ENCODE results near the gene ABHD12. TPM values are rescaled to one million over a fixed set of nuclear protein-coding genes. Genes with fewer than 3 reads are reported as not detected.

ABHD12 gene
- total RNA-seq, 4 donors from 2014 or later = 11.9 to 18.4 (median 13.8) TPM

DNA sequence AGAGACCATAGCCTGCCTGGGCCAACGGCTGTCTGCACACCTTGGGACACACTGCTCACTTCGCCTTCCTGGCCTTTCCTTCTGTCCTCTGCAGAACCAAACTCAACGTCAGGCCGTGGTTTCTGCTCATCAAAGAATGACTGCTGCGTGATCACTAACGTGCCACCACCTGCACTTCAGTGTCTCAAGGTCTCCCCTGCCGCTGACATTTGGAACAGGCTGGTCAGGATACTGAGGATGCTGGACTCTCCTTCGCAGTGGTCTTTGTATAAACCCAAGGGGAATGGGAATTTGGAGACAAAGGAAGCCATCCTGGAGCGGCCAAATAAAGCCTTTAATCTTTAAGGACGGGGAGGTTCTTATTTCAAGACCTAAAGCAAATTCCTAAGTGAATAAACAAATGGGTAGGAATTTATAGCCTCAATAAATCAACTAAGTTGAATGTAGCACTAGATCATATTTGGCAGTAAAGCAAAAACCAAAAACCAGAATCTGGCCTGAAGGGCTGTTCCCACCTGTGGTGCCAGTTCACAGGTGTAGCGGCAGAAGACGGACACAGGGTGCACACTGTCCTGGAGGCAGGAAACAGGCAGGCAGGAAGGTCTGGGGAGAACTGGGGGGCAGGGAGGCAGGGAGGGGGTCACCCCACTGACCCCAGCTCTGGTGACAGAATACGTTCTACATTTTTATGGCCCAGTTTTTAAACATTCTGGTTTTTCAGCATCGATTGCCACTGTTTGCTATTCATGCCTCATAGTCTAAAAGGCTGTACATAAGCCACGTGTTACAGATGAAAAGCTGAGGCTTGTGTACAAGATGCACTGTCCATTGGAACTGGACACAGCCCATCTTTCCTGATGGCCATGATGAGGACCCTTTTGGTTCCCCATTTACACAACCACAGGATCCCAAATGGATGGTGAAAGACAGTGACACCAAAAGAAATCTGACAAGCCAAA lies 36.6 kb downstream of the ABHD12 start:
- H3K4me3 ChIP-seq = no peak overlapping the region
- DNase-seq (no peak), ATAC-seq (no peak)
- TF ChIP-seq POLR2A (IDR thresholded peaks at IDR 0.05) = no peak
- TF ChIP-seq, protein P1, sequence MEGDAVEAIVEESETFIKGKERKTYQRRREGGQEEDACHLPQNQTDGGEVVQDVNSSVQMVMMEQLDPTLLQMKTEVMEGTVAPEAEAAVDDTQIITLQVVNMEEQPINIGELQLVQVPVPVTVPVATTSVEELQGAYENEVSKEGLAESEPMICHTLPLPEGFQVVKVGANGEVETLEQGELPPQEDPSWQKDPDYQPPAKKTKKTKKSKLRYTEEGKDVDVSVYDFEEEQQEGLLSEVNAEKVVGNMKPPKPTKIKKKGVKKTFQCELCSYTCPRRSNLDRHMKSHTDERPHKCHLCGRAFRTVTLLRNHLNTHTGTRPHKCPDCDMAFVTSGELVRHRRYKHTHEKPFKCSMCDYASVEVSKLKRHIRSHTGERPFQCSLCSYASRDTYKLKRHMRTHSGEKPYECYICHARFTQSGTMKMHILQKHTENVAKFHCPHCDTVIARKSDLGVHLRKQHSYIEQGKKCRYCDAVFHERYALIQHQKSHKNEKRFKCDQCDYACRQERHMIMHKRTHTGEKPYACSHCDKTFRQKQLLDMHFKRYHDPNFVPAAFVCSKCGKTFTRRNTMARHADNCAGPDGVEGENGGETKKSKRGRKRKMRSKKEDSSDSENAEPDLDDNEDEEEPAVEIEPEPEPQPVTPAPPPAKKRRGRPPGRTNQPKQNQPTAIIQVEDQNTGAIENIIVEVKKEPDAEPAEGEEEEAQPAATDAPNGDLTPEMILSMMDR (IDR thresholded peaks at IDR 0.05 in 4 of 5, conservative IDR thresholded peaks at IDR 0.05 in 1 of 5) = no peak
- H3K27ac ChIP-seq = no peak overlapping the region
- no peaks in the 10 kb centered on the region for H3K36me3 ChIP-seq
- in situ Hi-C loops (cut with MboI; ENCODE audit: low sequenced_read_pairs in 4 of 4) (loop anchor here in 1 of 4 donors (25.0 kb wide), 1 partner anchor 108 kb away; no protein-coding TSS in a partner anchor), intact Hi-C loops (cut with DNase I; ENCODE audit: low total_unique reads) (no loop called here)
- no peaks in the 10 kb centered on the region for H3K4me1 ChIP-seq
- no peaks in the 10 kb centered on the region for H3K9me3 ChIP-seq
- no peaks in the 10 kb centered on the region for H3K27me3 ChIP-seq

DNA sequence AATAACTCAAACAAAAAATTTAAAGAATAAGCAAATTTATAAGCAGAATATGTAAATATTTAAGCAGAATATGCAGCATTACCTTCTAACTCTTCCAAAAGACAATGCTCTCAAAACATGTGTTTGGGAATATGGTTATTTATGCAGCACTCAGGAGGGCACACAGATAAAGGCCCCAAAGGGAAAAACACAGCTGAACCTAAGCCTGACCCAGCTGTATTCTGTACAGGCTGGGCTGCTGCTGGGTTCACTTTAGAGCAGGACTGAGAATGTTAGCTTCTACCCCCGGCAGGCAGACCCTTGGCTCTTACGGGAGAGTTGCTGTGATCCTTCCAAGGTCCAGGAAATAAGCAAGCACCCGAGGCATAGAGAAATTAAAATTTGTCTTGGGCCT lies 37.3 kb downstream of the ABHD12 start:
- Histone ChIP-seq H3K4me3 (no peak overlapping the region), H3K27ac (no peak overlapping the region), H3K27me3 (no peaks in the 10 kb centered on the region), H3K36me3 (no peaks in the 10 kb centered on the region), H3K4me1 (no peaks in the 10 kb centered on the region), H3K9me3 (no peaks in the 10 kb centered on the region)
- no peak for TF ChIP-seq POLR2A (IDR thresholded peaks at IDR 0.05)
- TF ChIP-seq, protein P1 (IDR thresholded peaks at IDR 0.05 in 4 of 5, conservative IDR thresholded peaks at IDR 0.05 in 1 of 5) = no peak
- no peak for ATAC-seq
- in situ Hi-C loops (cut with MboI; ENCODE audit: low sequenced_read_pairs in 4 of 4) = loop anchor here in 1 of 4 donors (25.0 kb wide), 1 partner anchor 109 kb away; no protein-coding TSS in a partner anchor
- DNase-seq = no peak
- intact Hi-C loops (cut with DNase I; ENCODE audit: low total_unique reads) = no loop called here

DNA sequence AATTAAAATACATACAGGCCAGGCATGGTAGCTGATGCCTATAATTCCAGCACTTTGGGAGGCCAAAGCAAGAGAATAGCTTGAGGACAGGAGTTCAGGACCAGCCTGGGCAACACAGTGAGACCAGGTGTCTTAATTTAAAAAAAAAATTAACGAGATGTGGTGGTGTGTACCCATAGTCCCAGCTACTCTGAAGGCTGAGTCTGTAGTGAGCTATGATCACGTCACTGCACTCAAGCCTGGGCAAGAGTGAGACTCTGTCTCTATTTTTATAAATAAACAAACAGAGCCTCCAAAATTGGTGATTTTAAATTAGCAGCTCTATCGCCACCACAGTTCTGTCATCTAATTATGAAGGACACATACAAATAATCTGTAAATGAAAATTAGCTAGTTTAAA lies 37.9 kb downstream of the ABHD12 start:
- in situ Hi-C loops (cut with MboI; ENCODE audit: low sequenced_read_pairs in 4 of 4) = loop anchor here in 1 of 4 donors (25.0 kb wide), 1 partner anchor 110 kb away; no protein-coding TSS in a partner anchor
- no peaks in the 10 kb centered on the region for H3K4me1 ChIP-seq
- intact Hi-C loops (cut with DNase I; ENCODE audit: low total_unique reads) = no loop called here
- TF ChIP-seq, protein P1 (IDR thresholded peaks at IDR 0.05 in 4 of 5, conservative IDR thresholded peaks at IDR 0.05 in 1 of 5) = no peak
- TF ChIP-seq POLR2A (IDR thresholded peaks at IDR 0.05) = no peak
- H3K4me3 ChIP-seq = no peak overlapping the region
- no peaks in the 10 kb centered on the region for H3K9me3 ChIP-seq
- no peak for ATAC-seq
- no peak overlapping the region for H3K27ac ChIP-seq
- no peaks in the 10 kb centered on the region for H3K36me3 ChIP-seq
- no peaks in the 10 kb centered on the region for H3K27me3 ChIP-seq
- DNase-seq = no peak

DNA sequence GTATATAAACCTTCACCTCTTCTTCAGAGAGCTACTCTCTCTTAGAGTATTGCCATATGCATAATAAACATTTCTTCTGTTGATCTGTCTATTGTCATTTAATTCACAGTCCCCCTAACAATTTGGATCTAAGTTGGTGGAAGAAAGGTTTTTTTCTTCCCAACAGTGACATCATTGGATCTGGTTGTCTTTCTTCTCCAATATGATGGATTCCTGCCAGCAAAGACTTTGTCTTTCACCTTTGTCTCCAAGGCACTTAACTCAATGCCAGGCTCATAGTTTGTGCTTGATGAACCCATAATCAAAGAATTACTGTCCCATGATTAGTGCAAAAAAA lies 39.6 kb downstream of the ABHD12 start:
- Histone ChIP-seq H3K9me3 (no peaks in the 10 kb centered on the region), H3K36me3 (no peaks in the 10 kb centered on the region), H3K27ac (no peak overlapping the region), H3K27me3 (no peaks in the 10 kb centered on the region), H3K4me1 (no peaks in the 10 kb centered on the region), H3K4me3 (no peak overlapping the region)
- no peak for DNase-seq
- no peak for ATAC-seq
- in situ Hi-C loops (cut with MboI; ENCODE audit: low sequenced_read_pairs in 4 of 4) = loop anchor here in 1 of 4 donors (25.0 kb wide), 1 partner anchor 111 kb away; no protein-coding TSS in a partner anchor
- TF ChIP-seq, protein P1 (IDR thresholded peaks at IDR 0.05 in 4 of 5, conservative IDR thresholded peaks at IDR 0.05 in 1 of 5) = no peak
- TF ChIP-seq POLR2A (IDR thresholded peaks at IDR 0.05) = no peak
- intact Hi-C loops (cut with DNase I; ENCODE audit: low total_unique reads) = no loop called here
